HAP-1 (cell line): ENCODE measurements around the gene FADS1.

Source experiments
- DNase-seq, 2 experiments: peaks; one replicate each; pipeline ENCODE4 v3.0.0-alpha.2; 2016 to 2020; ENCODE audit warnings: low spot score in 2 of 2
- H3K27me3 ChIP-seq: fragments of 250-450 bp; sonication (Bioruptor Pico); 2 replicates; pipeline ENCODE4 v1.5.1; 2020; ENCODE audit warnings: low read depth, mild to moderate bottlenecking, moderate library complexity
- H3K36me3 ChIP-seq: fragments of 250-450 bp; sonication (Bioruptor Pico); replicated peaks from 2 replicates; pipeline ENCODE4 v1.5.1; 2020; ENCODE audit warnings: mild to moderate bottlenecking
- H3K4me1 ChIP-seq: fragments of 250-450 bp; sonication (Bioruptor Pico); 2 replicates; pipeline ENCODE4 v1.5.1; 2020; ENCODE audit warnings: mild to moderate bottlenecking
- H3K4me3 ChIP-seq: fragments of 250-450 bp; sonication (Bioruptor Pico); 2 replicates; pipeline ENCODE4 v1.5.1; 2020; ENCODE audit warnings: mild to moderate bottlenecking, moderate library complexity
- H3K9me3 ChIP-seq: fragments of 250-450 bp; sonication (Bioruptor Pico); 2 replicates; pipeline ENCODE4 v1.5.1; 2020; ENCODE audit warnings: mild to moderate bottlenecking, moderate library complexity
- in situ Hi-C: fragments of 300-500 bp; cut with MboI; formaldehyde crosslinking; loops from 3 replicates; pipeline ENCODE4 v1.14.3; 2020; ENCODE audit warnings: low sequenced_read_pairs, inconsistent platforms, mixed read lengths

Gene FADS1

GRCh38 chr11:61816736-61817455 is at the start of gene FADS1:
TSS of gene FADS1 (minus strand) at chr11:61817003. CDS start at chr11:61816929, 74 bp downstream.
- in situ Hi-C loops, result no loop called here
- Histone ChIP-seq H3K4me1 (peaks cover 17% of the 10 kb centered on the region), H3K4me3 (peak within 1 kb of the TSS; percentile 64), H3K9me3 (no peaks in the 10 kb centered on the region), H3K27me3 (no peaks in the 10 kb centered on the region), H3K36me3 (peaks cover 16% of the 10 kb centered on the region)
- DNase-seq, result peak; percentile 90 to 97

GRCh38 chr11:61866231-61866957 is 49.6 kb upstream of the FADS1 start:
- DNase-seq, result no peak
- Histone ChIP-seq H3K36me3 (peaks cover 28% of the 10 kb centered on the region), H3K9me3 (no peaks in the 10 kb centered on the region), H3K4me3 (no peak overlapping the region), H3K4me1 (peaks cover 1% of the 10 kb centered on the region), H3K27me3 (no peaks in the 10 kb centered on the region)
- in situ Hi-C loops, result no loop called here

- Histone ChIP-seq H3K36me3 (peaks cover 37% of the 10 kb centered on the region), H3K4me1 (no peaks in the 10 kb centered on the region), H3K4me3 (no peak overlapping the region), H3K9me3 (no peaks in the 10 kb centered on the region), H3K27me3 (no peaks in the 10 kb centered on the region)
- no peak for DNase-seq
- in situ Hi-C loops, result no loop called here
These were observed 48.3 kb upstream of the FADS1 start for GRCh38 chr11:61864814-61865775.

GRCh38 chr11:61863548-61864081 is 46.8 kb upstream of the FADS1 start:
- Histone ChIP-seq H3K27me3 (no peaks in the 10 kb centered on the region), H3K4me1 (no peaks in the 10 kb centered on the region), H3K36me3 (peaks cover 52% of the 10 kb centered on the region), H3K9me3 (no peaks in the 10 kb centered on the region), H3K4me3 (no peak overlapping the region)
- in situ Hi-C loops, result no loop called here
- DNase-seq, result no peak

- DNase-seq, result no peak
- no peaks in the 10 kb centered on the region for H3K9me3 ChIP-seq
- H3K27me3 ChIP-seq, result no peaks in the 10 kb centered on the region
- H3K4me3 ChIP-seq, result no peak overlapping the region
- no peaks in the 10 kb centered on the region for H3K4me1 ChIP-seq
- in situ Hi-C loops, result no loop called here
- peaks cover 53% of the 10 kb centered on the region for H3K36me3 ChIP-seq
These were observed 46.1 kb upstream of the FADS1 start for GRCh38 chr11:61862714-61863547.

- Histone ChIP-seq H3K4me1 (no peaks in the 10 kb centered on the region), H3K27me3 (no peaks in the 10 kb centered on the region), H3K4me3 (no peak overlapping the region), H3K9me3 (no peaks in the 10 kb centered on the region), H3K36me3 (peaks cover 65% of the 10 kb centered on the region)
- no peak for DNase-seq
- in situ Hi-C loops, result no loop called here
These were observed 44.8 kb upstream of the FADS1 start for GRCh38 chr11:61861634-61862033.

GRCh38 chr11:61860054-61860903 is 43.5 kb upstream of the FADS1 start:
- no peak overlapping the region for H3K4me3 ChIP-seq
- in situ Hi-C loops, result no loop called here
- peaks cover 58% of the 10 kb centered on the region for H3K36me3 ChIP-seq
- no peaks in the 10 kb centered on the region for H3K4me1 ChIP-seq
- no peaks in the 10 kb centered on the region for H3K9me3 ChIP-seq
- H3K27me3 ChIP-seq, result no peaks in the 10 kb centered on the region
- no peak for DNase-seq

GRCh38 chr11:61855939-61856680 is 39.3 kb upstream of the FADS1 start:
- no peak overlapping the region for H3K4me3 ChIP-seq
- no peaks in the 10 kb centered on the region for H3K9me3 ChIP-seq
- no peaks in the 10 kb centered on the region for H3K27me3 ChIP-seq
- DNase-seq, result no peak
- H3K36me3 ChIP-seq, result peaks cover 72% of the 10 kb centered on the region
- H3K4me1 ChIP-seq, result no peaks in the 10 kb centered on the region
- in situ Hi-C loops, result no loop called here

- no peak overlapping the region for H3K4me3 ChIP-seq
- DNase-seq, result no peak
- H3K9me3 ChIP-seq, result no peaks in the 10 kb centered on the region
- peaks cover 74% of the 10 kb centered on the region for H3K36me3 ChIP-seq
- no peaks in the 10 kb centered on the region for H3K27me3 ChIP-seq
- in situ Hi-C loops, result no loop called here
- H3K4me1 ChIP-seq, result no peaks in the 10 kb centered on the region
These were observed 38.3 kb upstream of the FADS1 start for GRCh38 chr11:61854966-61855714.

GRCh38 chr11:61854206-61854895 is 37.5 kb upstream of the FADS1 start:
- DNase-seq, result no peak

GRCh38 chr11:61853698-61854169 is 36.9 kb upstream of the FADS1 start:
- H3K9me3 ChIP-seq, result no peaks in the 10 kb centered on the region
- H3K36me3 ChIP-seq, result peaks cover 74% of the 10 kb centered on the region
- H3K4me3 ChIP-seq, result no peak overlapping the region
- H3K27me3 ChIP-seq, result no peaks in the 10 kb centered on the region
- in situ Hi-C loops, result no loop called here
- no peak for DNase-seq
- no peaks in the 10 kb centered on the region for H3K4me1 ChIP-seq

More at GRCh38 chr11:61854206-61854895, 37.5 kb upstream of the FADS1 start:
- Histone ChIP-seq H3K36me3 (peaks cover 74% of the 10 kb centered on the region), H3K9me3 (no peaks in the 10 kb centered on the region), H3K4me3 (no peak overlapping the region), H3K27me3 (no peaks in the 10 kb centered on the region), H3K4me1 (no peaks in the 10 kb centered on the region)
- in situ Hi-C loops, result no loop called here
